Kidney (tissue), 14 donors: ENCODE results near the gene LAMTOR3. TPM values are rescaled to one million over a fixed set of nuclear protein-coding genes. Genes with fewer than 3 reads are reported as not detected.

Experiments
- DNase-seq, 5 donors: peaks; one replicate each; pipeline ENCODE4 v3.0.0-alpha.2; 2013 to 2020
- FAIRE-seq: peaks from 2 replicates; lab custom pipeline; 2012; peaks lifted over from hg19 to GRCh38; lab: Jason Lieb, UNC
- H3K27ac ChIP-seq, 2 donors: one replicate each; pipeline ENCODE4 v1.7.0; 2013; ENCODE audit warnings: low read depth in 2 of 2, low read length in 2 of 2, inconsistent platforms in 1 of 2
- H3K27me3 ChIP-seq: one replicate; pipeline ENCODE4 v1.7.1; 2013; ENCODE audit warnings: low read length, inconsistent platforms; ENCODE audit not compliant: control insufficient read depth, insufficient read depth
- H3K36me3 ChIP-seq, 3 donors: one replicate each; pipeline versions ENCODE4 v1.7.0 to v1.7.1; 2013; ENCODE audit warnings: low read length in 3 of 3, control low read depth in 1 of 3, inconsistent platforms in 1 of 3; ENCODE audit not compliant: insufficient read depth in 3 of 3, control insufficient read depth in 2 of 3
- H3K4me1 ChIP-seq, 3 donors: one replicate each; pipeline versions ENCODE4 v1.7.0 to v1.7.1; 2013; ENCODE audit warnings: low read length in 3 of 3, inconsistent platforms in 1 of 3, low read depth in 1 of 3; ENCODE audit not compliant: control insufficient read depth in 2 of 3, insufficient read depth in 2 of 3
- H3K4me3 ChIP-seq, 3 donors: one replicate each; pipeline versions ENCODE4 v1.7.0 to v1.8.1; 2013; ENCODE audit warnings: low read length in 3 of 3, control low read depth in 1 of 3, inconsistent platforms in 1 of 3
- H3K9ac ChIP-seq, 3 donors: one replicate each; pipeline versions ENCODE4 v1.7.0 to v1.7.1; 2013; ENCODE audit warnings: low read length in 3 of 3, control low read depth in 1 of 3, inconsistent platforms in 1 of 3
- H3K9me3 ChIP-seq, 3 donors: one replicate each; pipeline versions ENCODE4 v1.7.0 to v1.7.1; 2013; ENCODE audit warnings: low read length in 3 of 3, control low read depth in 1 of 3, inconsistent platforms in 1 of 3; ENCODE audit not compliant: control insufficient read depth in 2 of 3, insufficient read depth in 1 of 3
- intact Hi-C: fragments of 100-400 bp; cut with DNase I; formaldehyde crosslinking; loops from one replicate; pipeline ENCODE4 v1.11.1; 2022
- polyA plus RNA-seq: library from polyadenylated mRNA; stranded (reverse); fragments of 350-450 nt; fragmentation: Illumina TruSeq; extraction: RNeasy Lipid Tissue Mini Kit (QIAGEN cat#74804); gene quantifications from one replicate; pipeline ENCODE4 v1.2.3, GENCODE V29; 2014; ENCODE audit warnings: low read depth, low replicate concordance; ENCODE audit not compliant: insufficient read depth
- total RNA-seq: library from RNA; stranded (reverse); fragmentation: NEBNext Ultra II Directional; extraction: Animal tissue kit (Norgen Biotek cat#: 25700); gene quantifications from one replicate; pipeline ENCODE4 v1.2.1, GENCODE V29; 2021
- TF ChIP-seq, protein P1 (sequence below): IDR thresholded peaks from 3 replicates; pipeline ENCODE4 v1.5.1; 2012; ENCODE audit warnings: mild to moderate bottlenecking, moderate library complexity, borderline replicate concordance; ENCODE audit not compliant: insufficient read depth; ENCODE audit errors: extremely low read depth
- donor health status: control.
- donor health status: control.
- donor health status: control.
- donor health status: control.
- donor health status: control.
- donor health status: DM: yes; HTN: yes; CAD: no.
- donor health status: Normal renal cell carcinoma (clear cell type).

Gene LAMTOR3
- total and polyA plus RNA-seq, 2 donors from 2014 or later: 46.5 to 71.1 TPM

- DNase-seq (no peak), FAIRE-seq (no peak)
- TF ChIP-seq, protein P1, sequence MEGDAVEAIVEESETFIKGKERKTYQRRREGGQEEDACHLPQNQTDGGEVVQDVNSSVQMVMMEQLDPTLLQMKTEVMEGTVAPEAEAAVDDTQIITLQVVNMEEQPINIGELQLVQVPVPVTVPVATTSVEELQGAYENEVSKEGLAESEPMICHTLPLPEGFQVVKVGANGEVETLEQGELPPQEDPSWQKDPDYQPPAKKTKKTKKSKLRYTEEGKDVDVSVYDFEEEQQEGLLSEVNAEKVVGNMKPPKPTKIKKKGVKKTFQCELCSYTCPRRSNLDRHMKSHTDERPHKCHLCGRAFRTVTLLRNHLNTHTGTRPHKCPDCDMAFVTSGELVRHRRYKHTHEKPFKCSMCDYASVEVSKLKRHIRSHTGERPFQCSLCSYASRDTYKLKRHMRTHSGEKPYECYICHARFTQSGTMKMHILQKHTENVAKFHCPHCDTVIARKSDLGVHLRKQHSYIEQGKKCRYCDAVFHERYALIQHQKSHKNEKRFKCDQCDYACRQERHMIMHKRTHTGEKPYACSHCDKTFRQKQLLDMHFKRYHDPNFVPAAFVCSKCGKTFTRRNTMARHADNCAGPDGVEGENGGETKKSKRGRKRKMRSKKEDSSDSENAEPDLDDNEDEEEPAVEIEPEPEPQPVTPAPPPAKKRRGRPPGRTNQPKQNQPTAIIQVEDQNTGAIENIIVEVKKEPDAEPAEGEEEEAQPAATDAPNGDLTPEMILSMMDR: no peak
- Histone ChIP-seq H3K4me1 (no peaks in the 10 kb centered on the region), H3K4me3 (no peak overlapping the region), H3K36me3 (no peaks in the 10 kb centered on the region), H3K9me3 (no peaks in the 10 kb centered on the region), H3K9ac (no peak overlapping the region), H3K27ac (no peak overlapping the region), H3K27me3 (no peaks in the 10 kb centered on the region)
- intact Hi-C loops: no loop called here
Observed at GRCh38 chr4:99853190-99853589, 41.0 kb downstream of the LAMTOR3 start.

GRCh38 chr4:99852199-99852749 is 42.0 kb downstream of the LAMTOR3 start:
- intact Hi-C loops: no loop called here
- FAIRE-seq (no peak), DNase-seq (no peak)
- Histone ChIP-seq H3K27me3 (no peaks in the 10 kb centered on the region), H3K27ac (no peak overlapping the region), H3K4me3 (no peak overlapping the region), H3K9me3 (no peaks in the 10 kb centered on the region), H3K36me3 (no peaks in the 10 kb centered on the region), H3K9ac (no peak overlapping the region), H3K4me1 (no peaks in the 10 kb centered on the region)
- TF ChIP-seq, protein P1: no peak

GRCh38 chr4:99848591-99849001 is 45.6 kb downstream of the LAMTOR3 start:
- intact Hi-C loops: no loop called here
- FAIRE-seq (no peak), DNase-seq (no peak)
- Histone ChIP-seq H3K4me1 (peaks cover 0 to 5% (median 0%) of the 10 kb centered on the region in 3 donors), H3K9me3 (no peaks in the 10 kb centered on the region), H3K4me3 (no peak overlapping the region), H3K27me3 (no peaks in the 10 kb centered on the region), H3K27ac (no peak overlapping the region), H3K9ac (no peak overlapping the region), H3K36me3 (no peaks in the 10 kb centered on the region)
- TF ChIP-seq, protein P1: no peak

DNA sequence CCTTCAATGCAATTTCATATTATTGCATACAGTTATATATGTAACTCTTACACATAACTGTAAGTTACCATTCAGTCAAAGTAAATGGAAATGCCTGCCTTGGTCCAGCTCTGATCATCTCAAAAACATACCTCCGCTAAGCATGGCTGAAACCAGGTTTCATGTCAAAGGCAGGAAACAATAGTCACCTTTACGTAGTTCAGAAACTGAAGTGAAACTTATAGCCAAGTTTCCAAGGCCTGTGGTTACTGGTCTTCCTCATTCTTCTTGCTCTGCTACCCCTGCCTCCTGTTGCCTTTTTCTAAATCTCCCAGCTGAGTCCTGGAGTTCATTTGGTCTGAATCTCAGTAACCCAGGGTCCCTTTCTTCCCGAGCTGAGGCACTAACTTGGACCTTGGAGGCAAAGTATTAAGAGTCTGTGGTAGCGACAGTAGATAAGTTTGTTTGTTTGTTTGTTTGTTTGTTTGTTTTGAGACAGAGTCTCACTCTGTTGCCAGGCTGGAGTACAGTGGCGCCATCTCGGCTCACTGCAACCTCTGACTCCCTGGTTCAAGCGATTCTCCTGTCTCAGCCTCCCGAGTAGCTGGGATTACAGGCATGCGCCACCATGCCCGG is 46.8 kb downstream of the LAMTOR3 start:
- H3K9ac ChIP-seq: no peak overlapping the region
- H3K9me3 ChIP-seq: no peaks in the 10 kb centered on the region
- TF ChIP-seq, protein P1: no peak
- FAIRE-seq (no peak), DNase-seq (no peak)
- intact Hi-C loops: no loop called here
- peaks cover 0 to 5% (median 0%) of the 10 kb centered on the region in 3 donors for H3K4me1 ChIP-seq
- no peak overlapping the region for H3K4me3 ChIP-seq
- no peaks in the 10 kb centered on the region for H3K27me3 ChIP-seq
- peak overlapping the region in 1 of 2 donors; percentile 20 for H3K27ac ChIP-seq
- H3K36me3 ChIP-seq: no peaks in the 10 kb centered on the region
